ENCODE data around the gene RUVBL2.

The RUVBL2 gene

DNA sequence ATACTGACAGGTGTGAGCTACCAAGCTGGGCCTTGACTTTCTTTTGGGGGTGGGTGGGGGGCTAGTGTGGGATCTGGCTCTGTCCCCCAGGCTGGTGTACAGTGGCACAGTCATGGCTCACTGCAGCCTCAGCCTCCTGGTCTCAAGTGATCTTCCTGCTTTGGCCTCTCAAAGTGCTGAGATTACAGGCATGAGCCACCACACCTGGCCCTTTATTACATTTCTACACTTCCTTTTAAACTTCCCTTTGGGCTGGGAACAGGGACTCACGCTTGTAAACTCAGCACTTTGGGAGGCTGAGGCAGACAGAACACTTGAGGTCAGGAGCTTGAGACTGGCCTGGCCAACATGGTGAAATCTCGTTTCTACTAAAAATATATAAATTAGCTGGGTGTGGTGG lies 16.6 kb upstream of the RUVBL2 start:
- no peak overlapping the region for H3K27ac ChIP-seq
- TF ChIP-seq, protein P1, sequence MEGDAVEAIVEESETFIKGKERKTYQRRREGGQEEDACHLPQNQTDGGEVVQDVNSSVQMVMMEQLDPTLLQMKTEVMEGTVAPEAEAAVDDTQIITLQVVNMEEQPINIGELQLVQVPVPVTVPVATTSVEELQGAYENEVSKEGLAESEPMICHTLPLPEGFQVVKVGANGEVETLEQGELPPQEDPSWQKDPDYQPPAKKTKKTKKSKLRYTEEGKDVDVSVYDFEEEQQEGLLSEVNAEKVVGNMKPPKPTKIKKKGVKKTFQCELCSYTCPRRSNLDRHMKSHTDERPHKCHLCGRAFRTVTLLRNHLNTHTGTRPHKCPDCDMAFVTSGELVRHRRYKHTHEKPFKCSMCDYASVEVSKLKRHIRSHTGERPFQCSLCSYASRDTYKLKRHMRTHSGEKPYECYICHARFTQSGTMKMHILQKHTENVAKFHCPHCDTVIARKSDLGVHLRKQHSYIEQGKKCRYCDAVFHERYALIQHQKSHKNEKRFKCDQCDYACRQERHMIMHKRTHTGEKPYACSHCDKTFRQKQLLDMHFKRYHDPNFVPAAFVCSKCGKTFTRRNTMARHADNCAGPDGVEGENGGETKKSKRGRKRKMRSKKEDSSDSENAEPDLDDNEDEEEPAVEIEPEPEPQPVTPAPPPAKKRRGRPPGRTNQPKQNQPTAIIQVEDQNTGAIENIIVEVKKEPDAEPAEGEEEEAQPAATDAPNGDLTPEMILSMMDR (IDR thresholded peaks at IDR 0.05): no peak
- TF ChIP-seq ZFX (IDR thresholded peaks at IDR 0.05; ENCODE audit: borderline replicate concordance): no peak

DNA sequence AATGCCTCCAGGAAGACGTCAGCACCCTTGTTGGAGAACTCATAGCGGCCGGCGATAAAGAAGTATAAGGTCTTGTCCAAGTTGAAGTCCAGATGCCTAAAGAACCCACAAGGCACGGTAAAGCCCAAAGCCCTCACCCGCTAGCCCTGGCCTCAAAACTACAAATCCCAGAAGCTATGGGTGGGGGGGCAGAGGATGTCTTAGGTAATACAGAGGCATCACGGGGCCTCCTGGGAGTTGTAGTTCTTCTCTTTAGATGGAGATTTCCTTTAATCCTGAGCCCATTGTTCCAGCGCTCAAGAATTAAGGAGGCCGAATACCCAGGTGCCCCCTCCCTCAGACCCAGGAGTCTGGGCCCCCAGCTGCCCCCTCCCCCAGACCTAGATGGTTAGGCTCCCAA lies 11.4 kb upstream of the RUVBL2 start:
- H3K27ac ChIP-seq: no peak overlapping the region
- TF ChIP-seq, protein P1 (IDR thresholded peaks at IDR 0.05): no peak
- TF ChIP-seq ZFX (IDR thresholded peaks at IDR 0.05; ENCODE audit: borderline replicate concordance): no peak

DNA sequence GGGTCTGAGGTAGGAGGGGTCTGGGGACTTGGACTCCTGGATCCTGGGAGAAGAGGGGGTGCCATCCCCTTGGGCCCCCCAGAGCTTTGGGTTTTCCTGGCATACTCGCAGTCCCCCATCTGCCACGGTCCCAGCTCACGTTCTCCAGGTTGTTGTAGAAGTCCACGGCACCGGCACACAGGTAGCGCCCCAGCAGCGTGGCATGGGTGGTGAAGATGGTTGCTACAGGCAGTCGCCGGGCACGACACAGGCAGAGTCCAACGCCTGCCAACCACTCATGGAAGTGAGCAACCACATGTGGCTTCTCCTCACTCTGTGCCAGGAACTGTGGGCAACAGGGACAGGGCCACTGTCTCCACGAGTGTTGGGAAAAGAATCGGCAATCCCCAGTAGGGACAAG lies 8.0 kb upstream of the RUVBL2 start:
- no peak overlapping the region for H3K27ac ChIP-seq
- TF ChIP-seq, protein P1 (IDR thresholded peaks at IDR 0.05): no peak
- TF ChIP-seq ZFX (IDR thresholded peaks at IDR 0.05; ENCODE audit: borderline replicate concordance): no peak

DNA sequence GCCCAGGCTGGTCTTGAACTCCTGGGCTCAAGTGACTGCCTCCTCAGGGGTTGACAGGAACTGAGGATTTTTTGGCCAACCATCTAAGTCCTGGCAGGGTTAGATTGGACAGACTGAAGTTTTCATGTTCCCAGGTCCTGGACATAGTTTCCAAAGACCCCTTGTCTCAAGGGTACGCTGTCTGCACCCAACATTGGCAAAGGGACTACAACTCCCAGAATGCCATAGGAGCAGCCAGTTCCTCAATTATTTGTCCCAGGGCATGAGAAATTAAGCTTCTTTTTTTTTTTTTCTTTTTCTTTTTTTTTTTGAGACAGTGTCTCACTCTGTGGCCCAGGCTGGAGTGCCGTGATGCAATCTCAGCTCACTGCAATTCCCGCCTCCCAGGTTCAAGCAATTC lies 7.5 kb upstream of the RUVBL2 start:
- no peak overlapping the region for H3K27ac ChIP-seq
- no peak for TF ChIP-seq ZFX (IDR thresholded peaks at IDR 0.05; ENCODE audit: borderline replicate concordance)
- TF ChIP-seq, protein P1 (IDR thresholded peaks at IDR 0.05): no peak

DNA sequence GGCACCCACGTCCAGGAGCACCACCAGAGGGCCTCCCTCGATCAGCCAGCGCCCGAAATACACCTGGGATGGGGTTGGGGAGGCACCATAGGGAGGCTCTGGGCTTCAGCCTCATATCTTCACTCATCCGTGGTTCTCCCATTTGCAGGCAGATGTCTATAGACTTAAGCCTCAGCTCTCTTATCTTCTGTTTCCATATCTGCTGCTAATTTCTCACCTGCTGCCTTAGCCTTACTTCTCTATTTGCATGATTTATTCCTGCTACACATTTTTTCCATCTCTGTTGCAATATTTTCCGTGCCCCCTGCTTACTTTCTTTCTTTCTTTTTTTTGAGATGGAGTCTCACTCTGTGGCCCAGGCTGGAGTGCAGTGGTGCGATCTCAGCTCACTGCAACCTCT lies 6.4 kb upstream of the RUVBL2 start:
- H3K27ac ChIP-seq: no peak overlapping the region
- TF ChIP-seq, protein P1 (IDR thresholded peaks at IDR 0.05): no peak
- TF ChIP-seq ZFX (IDR thresholded peaks at IDR 0.05; ENCODE audit: borderline replicate concordance): no peak

DNA sequence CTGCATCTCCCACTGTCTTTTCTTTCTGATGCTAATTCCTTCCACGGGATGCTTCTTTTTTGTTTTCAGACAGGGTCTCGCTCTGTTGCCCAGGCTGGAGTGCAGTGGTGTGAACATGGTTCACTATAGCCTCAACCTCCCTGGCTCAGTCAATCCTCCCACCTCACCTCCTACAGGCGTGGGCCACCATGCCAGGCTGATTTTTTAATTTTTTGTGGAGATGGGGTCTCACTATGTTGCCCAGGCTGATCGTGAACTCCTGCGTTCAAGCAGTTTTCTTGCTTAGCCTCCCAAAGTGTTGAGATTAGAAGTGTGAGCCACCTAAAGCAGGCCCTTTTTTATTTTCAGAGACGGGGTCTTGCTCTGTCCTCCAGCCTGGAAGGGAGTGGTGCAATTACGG lies 5.4 kb upstream of the RUVBL2 start:
- no peak overlapping the region for H3K27ac ChIP-seq
- no peak for TF ChIP-seq ZFX (IDR thresholded peaks at IDR 0.05; ENCODE audit: borderline replicate concordance)
- TF ChIP-seq, protein P1 (IDR thresholded peaks at IDR 0.05): no peak

DNA sequence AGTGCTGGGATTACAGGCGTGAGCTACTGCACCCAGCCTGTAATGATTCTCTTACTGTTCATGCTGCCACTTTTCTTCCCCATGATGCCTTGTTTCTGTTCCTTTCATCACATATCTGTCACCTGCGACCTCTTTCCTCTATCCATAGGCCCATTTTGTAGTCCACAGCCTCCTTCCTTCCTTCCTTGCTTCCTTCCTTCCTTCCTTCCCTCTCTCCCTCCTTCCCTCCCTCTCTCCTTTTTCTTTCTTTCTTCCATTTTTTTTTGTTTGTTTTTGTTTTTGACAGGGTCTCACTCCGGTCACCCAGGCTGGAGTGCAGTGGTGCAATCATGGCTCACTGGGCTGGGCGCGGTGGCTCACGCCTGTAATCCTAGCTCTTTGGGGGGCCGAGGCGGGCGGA lies 4.8 kb upstream of the RUVBL2 start:
- no peak overlapping the region for H3K27ac ChIP-seq
- TF ChIP-seq ZFX (IDR thresholded peaks at IDR 0.05; ENCODE audit: borderline replicate concordance): no peak
- TF ChIP-seq, protein P1 (IDR thresholded peaks at IDR 0.05): no peak
